Superior temporal gyrus (tissue), 1 donor: ENCODE measurements around the gene SYNE3.
A peak's percentile ranks its signal among the peaks of the same experiment; 100 is the strongest.
"Not testable (repeated sequence)": the region's sequence is repeated elsewhere in the genome, so short reads cannot be mapped to it uniquely, and the experiment has no call there.

Experiments
- DNase-seq: peaks from one replicate; pipeline ENCODE4 v3.0.0-alpha.2; 2016; ENCODE audit errors: extremely low spot score

Gene SYNE3

DNA sequence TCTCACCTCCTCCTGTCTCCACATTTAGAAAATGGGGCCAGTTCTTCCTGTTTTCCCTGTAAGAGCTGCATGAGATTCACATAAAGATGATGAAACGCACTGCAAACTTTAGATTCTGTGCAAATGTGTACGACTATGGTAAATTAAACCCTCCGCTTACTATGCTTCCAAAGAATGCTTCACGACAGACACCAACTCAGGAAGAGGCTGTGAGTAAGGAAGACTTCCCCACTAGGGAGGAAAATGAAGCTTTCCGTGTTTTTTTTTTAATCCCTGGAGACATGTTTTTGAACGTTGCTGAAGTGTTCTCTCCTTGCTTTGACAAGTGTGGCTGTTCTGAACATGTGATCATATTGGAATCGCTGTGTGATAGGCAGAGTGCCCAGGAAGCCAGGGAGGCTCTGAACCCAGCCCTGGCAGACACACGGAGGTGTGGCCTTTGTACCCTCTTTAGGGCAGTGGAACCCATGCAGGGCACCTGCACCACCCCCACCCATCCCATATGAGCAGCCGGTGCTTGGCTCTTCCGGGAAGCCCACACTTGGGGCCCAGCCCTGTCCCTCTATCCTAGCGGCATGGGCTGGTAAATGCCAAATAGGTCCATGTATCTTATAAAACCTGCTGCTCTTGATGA lies 7.5 kb upstream of the SYNE3 start:
- DNase-seq, result peak; percentile 62

DNA sequence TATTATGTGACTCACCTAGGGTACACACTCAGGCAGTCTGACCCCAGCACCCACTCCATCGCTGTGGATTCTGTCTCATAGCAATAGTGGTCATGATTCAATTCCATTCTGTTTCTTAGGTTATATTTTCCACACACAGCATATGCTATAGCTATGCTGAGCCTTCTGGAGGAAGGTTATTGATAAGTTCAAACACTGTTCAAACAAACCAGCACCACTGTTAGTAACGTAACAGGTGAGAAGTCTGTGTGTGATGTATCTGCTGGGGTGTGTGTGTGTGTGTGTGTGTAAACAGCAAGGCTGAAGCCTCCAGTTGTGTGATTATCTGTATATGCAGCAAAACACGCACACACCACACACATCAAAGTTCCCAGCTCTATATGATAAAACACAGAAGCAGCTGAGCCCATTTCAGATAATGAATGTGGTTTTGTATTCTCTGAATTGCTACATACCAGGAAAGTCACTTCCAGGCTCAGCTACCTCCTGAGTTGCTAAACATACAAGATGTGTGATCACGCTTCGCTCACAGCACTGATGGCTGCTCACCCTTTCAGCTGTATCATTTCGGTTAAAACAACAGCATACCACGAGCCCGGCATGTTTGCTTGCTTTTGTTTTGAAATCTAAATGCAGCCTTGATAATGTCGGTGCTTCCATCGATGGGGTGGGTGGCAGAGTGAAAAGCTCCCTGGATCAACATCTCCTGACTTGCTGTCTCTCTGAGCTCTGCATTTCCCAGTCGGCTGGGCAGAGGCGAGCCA lies 6.8 kb upstream of the SYNE3 start:
- no peak for DNase-seq

DNA sequence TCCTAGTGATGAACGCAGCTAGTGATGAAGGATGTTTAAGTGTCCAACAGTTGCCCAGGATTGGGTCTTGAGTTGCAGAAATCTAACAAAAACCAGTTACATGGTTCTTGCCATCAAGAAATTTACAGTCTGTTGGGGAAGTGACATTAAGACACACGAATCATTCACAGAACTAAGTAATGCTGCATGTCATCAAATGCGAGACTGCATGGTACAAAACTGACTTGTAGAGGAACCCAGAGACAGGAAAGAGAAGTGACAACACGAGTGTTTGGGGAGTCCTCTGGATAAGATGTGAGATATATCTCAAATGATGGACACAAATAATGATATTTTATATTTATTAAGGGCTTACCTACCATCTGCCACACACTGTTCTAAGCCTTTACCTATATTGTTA lies 6.1 kb upstream of the SYNE3 start:
- DNase-seq, result no peak

DNA sequence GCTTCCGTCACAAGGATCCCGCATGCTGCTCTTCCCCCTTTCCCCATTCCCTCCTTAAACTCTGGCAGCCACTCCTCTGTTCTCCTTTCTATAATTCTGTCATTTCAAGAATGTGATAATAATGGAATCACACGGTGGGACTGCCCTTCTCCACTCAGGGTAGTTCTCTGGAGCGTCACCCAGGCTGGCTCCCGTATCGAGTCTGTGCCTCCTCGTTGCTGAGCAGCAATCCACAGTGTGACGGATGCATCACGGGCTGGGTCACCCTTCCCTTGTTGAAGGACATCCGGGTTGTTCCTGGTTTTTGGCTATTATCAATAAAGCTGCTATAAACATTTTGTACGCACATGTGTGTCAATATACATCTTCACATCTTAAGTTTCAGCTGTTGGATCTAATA lies 5.7 kb upstream of the SYNE3 start:
- DNase-seq, result no peak

DNA sequence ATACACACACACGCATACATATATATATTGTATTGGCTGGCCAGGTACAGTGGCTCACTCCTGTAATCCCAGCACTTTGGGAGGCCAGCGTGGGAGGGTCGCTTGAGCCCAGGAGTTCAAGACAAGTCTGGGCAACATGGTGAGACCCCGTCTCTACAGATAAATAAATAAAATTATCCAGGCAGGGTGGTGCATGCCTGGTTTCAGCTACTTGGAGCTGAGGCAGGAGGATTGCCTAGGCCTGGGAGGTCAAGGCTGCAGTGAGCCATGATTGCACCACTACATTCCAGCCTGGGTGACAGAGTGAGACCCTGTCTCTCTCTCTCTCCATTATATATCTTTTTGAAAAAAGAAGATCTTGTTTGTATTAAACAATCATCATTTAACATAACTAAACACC lies 4.6 kb upstream of the SYNE3 start:
- no peak for DNase-seq

DNA sequence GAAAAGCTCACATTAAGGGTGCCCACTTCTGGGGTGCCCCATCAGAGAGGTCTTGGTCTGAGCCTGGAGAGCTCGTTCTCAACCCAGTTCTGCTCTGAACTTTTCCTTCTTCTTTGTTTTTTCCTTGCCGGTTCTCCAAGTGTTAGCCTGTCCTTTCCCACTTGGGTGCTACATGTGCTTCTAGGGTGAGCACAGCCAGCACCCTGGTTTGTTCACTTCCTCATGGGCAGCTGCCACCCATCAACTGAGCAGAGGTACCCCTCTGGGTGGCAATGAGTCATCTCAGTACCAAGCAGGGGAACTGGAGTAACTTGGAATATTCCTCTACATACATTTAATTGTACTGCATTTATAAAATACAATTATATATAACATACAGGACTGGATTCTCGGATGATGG lies 3.9 kb upstream of the SYNE3 start:
- DNase-seq, result no peak

DNA sequence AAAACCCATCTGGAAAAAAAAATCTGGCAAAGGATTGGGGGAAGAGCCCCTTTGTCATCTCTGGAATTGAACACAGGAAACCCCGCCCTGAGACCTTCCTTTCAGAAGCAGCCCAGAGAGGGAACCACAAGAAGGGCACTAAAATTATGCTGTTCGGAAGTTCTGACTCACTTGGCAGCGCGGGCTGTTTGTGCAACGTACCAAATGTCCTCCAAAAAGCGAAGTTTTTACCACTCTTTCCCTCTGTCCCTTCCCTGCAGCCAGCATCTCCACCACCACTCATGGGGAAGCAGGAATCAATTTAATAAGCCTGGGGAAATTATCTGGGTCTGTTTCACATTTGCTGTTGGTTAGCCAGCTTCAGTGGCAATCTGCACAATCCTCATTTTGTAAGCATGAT lies 3.2 kb upstream of the SYNE3 start:
- DNase-seq, result peak; percentile 60

DNA sequence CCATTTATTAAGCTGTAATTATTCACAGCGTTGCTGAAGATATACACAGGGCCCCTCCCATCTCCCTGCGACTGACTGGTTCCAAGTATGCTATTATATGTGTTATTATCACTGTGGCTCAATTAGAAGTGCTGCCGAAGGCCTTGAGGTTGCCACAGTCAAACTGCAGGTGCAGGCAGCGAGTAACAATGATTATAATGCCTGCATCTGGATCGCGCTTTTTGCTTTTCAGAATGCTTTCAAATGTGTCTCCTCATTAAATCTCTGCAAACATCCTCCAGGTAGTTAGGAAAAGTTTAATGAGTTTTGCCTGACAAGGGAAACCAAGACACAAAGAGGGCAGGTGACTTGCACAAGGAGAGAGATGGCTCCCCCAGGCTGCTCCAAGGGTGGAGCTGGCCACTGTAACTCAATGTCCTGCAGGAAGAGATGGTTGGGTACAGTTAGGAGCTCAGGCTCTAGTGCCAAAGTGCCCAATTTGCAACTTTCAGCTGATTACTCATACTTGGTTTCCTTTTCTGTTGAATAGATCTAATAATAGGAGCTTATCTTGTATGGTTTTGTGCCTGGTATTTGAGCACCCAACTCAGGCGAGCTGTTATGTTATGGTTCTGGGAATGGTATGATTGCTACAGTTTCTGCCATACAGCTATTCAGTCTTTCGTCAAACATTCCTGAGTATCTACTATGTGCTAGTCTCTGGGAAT lies 1.7 kb upstream of the SYNE3 start:
- DNase-seq, result no peak

DNA sequence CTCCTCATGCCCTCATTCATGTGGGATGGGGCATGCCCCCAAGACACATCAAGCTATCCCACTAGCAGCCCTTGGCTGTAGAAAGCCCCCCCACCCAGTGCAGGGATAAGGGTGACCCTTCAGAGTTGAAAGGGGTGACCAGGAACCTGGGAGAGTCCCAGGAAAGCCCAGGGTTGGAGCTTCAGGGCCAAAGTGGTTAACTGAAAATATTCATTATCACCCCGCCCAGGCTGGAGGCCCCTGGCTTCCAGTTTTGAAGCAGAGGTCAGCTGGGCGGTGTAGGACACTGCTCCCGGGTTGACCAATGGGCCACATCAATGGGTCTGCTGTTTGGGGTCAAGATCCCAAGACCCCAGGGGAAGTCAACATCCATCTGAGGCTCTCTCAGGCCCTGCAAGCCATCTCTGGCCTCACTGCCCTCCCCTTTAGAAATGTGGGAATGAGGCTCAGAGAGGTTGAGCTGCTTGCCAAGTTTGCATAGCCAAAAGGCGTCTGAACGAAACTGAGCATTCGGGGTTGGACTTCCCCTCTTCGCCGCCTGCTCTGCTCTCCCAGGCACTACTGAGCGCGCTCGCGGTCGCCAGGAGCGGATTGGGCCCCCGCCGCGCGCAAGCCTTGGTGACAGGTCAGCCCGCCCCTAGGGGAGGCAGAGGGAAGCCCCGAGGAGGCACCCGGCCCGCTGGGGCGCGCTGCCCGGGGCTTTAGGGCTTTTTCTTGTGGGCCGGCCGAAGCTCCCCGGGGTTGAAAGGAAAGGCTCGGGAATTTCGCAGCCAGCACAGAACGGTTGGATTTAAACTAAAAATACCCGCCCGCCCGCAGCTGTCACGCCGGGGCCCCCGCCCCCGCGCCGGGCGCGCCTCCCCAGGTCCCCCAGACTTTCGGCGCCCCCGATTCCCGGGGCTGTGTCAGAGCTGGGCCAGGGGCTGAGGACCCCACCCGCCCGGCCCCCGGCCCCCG lies 576 bp downstream of the SYNE3 start:
- peak; percentile 62 for DNase-seq

DNA sequence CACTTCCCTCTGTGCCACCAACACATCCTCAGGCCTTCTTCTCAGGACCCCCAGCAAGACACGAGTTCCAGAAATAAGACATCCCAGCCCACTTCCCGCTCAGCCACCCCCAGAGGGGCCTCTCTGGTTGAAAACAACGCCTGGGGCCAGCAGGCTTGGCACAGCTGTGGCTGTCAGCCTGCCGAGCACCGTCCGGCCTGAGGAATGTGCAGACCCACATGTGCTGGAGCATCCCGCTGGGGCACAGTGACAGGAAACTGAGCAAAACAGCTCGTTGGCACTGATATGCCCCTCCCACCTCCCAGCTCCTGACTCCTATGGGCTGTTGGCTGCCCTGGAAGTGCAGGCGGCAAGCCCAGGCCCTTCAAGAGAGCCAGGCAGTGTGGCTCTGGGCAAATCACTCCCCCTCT lies 1.4 kb downstream of the SYNE3 start:
- no peak for DNase-seq

DNA sequence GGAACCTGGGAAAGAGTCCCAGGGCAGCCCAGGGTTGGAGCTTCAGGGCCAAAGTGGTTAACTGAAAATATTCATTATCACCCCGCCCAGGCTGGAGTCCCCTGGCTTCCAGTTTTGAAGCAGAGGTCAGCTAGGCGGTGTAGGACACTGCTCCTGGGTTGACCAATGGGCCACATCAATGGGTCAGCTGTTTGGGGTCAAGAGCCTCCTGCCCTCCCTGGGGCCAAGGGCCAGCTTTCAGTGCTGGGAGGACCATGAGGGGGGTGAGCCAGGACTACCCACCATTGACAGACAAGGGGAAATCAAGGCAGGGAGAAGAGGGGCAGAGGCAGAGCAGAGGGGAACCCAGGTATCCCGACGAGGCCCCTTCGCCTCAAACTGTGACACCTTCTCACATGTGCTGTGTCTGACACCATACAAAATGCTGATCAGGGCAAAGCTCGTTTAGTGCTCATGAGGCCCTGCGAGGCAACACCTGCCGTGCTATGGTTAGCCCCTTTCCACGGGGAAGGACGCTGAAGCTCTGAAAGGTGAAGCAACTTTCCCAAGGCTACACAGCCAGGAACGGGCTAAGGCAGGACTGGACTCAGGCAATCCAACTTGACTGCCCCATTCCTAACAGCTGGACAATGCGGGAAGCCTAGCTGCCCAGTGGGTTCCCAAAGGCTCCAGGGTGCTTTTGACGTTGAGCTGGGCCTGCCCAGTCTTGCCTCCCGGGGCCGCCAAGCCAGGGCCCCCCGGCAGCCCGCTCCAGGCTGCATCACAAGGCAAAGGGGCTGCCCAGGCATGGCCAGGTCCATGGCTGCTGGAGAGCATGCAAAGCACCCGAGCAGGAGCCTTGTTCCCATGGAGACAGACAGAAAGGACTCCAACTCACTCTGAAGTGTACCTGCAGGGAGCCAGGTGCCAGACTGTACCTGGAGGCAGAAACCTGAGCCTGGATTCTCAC lies 2.0 kb downstream of the SYNE3 start:
- DNase-seq, result no peak

DNA sequence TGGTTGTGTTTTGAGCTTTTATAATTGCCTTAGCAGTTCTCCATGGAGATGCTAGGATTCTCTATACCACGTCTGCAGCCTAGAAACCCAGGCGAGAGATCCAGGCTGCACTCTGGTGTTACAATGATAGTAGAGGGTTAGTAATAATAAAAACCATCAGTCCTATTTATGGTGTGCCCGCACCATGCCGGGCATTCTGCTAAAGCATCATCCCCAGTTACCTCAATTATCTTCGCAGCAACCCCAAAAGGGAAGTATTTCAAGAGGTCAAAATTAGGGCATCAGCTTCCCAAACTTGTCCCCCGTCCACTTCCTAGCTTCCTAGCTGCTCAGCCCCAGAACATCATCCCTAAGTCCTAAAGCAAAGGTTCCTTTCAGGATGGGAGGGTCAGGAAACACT lies 3.2 kb downstream of the SYNE3 start:
- DNase-seq, result no peak

DNA sequence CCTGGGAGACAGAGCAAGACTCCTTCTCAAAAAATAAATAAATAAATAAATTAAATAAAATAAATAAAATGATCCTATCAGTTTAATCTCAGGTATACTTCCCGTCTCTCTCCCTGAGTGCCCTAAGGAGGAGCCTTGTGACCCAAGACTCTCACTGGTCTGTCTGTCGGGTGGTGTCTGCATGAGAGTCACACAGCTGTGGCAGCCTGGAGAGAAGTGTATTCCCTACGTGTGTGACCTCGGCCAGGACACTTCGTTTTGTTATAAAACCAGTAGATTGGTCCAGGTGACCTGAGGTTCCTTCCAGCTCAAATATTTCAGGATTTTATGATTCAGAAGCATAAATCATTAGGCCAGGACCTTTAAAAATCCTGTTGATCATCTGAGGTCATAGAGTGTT lies 4.8 kb downstream of the SYNE3 start:
- DNase-seq, result no peak

DNA sequence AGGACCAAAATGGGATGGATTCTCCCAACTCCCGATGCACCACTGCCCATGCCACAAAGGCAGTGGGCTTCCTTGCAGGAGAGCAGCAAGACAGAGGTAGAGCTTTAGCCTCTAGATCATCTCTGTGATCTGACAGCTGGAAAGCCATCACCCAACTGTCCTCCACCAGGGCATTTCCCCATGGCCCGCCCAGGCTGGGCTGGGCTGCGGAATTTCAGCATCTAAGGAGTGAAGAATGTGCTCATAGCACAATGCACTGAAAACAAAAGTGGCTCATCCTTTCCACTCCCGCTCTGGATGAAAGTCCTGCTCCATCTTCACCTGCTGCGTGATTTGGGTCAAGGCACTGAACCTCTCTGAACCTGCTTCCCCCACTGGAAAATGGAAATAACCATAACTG lies 5.6 kb downstream of the SYNE3 start:
- DNase-seq, result no peak

DNA sequence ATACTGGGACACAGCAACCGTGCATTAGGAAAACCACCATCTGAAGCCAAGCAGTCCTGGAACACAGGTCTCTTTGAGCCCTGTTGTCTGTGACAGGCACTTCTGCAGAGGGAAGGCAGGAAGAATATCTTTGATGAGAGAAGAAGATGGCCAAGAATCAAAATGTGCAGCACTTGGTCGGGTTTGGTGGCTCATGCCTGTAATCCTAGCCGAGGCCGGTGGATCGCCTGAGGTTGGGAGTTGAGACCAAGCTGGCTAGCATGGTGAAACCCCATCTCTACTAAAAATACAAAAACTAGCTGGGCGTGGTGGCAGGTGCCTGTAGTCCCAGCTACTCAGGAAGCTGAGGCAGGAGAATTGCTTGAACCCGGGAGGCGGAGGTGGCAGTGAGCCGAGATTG lies 6.1 kb downstream of the SYNE3 start:
- DNase-seq, result not testable (repeated sequence)

DNA sequence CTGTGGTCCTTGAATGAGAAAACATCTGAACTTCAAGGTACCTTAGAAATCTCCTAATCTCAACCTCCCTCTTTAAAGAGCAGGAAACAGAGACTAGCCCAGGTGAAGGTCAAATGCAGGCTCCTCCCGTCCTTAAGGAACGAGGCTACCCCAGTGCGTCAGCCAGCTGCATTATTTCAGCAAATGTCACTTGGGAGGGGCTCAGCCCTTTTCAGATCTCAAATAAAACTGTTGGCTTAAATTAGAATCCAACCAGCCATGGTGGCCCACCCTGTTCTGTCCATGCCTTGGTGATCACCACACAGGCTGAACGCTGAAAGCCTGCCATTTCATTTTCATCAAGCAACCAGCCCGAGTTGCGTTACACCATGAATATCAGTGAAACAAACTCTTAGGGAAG lies 7.0 kb downstream of the SYNE3 start:
- DNase-seq, result no peak

DNA sequence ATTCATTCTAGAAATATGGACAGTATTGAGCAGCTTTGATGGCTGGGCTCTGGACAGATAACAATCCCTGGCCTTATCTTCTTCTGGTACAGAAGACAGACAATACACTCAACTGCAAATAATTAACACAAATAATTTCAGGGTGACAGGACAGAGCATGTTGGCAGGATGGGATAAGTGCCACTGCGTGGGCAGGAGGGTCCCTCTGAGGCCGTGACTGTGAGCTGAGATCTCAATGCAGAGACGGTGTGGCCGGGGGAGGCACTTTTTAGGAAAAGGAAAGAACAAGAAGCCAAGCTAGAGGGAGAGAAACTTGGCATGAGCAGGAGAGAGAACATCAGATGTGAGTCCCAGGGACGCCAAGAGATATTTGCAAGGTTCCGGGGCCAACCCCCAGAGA lies 8.1 kb downstream of the SYNE3 start:
- DNase-seq, result no peak

DNA sequence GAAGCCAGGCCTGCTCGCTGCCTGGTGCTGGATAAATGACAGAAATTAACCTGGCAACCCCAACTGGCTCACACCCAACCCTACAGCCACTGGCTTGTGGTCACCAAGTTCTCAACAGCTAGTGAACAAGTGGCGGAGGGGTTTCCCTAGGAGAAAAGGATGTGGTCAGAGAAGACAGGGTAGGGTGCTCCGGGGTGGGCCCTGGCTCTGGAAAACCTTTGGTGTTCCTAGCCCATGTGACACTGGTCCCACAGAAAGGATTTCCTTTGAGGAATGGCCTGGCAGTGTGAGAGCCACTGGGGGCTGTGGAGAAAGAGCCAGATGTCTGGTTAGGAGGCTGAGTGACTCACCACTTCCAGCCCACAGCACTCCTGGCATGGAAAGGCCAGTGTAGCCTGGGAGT lies 8.7 kb downstream of the SYNE3 start:
- DNase-seq, result no peak

DNA sequence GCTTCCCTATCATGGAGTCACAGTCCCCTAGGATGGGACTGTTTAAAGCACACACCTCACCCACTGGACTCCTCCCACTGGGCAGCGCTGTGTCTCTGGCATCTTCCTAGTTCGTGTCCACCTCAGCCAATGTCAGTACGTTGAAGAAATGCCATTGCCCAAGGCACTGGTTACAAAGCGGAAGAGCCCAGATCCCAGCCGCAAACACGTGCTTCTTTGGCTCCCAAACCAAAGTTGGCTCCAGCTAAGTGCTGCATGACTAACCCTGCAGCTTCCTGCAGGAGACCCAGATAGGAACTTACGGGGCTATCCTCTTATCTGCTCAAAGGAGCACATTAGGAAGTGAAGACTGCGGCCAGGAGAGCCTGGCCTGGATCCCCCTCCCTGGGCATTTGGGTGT lies 9.3 kb downstream of the SYNE3 start:
- DNase-seq, result peak; percentile 57

DNA sequence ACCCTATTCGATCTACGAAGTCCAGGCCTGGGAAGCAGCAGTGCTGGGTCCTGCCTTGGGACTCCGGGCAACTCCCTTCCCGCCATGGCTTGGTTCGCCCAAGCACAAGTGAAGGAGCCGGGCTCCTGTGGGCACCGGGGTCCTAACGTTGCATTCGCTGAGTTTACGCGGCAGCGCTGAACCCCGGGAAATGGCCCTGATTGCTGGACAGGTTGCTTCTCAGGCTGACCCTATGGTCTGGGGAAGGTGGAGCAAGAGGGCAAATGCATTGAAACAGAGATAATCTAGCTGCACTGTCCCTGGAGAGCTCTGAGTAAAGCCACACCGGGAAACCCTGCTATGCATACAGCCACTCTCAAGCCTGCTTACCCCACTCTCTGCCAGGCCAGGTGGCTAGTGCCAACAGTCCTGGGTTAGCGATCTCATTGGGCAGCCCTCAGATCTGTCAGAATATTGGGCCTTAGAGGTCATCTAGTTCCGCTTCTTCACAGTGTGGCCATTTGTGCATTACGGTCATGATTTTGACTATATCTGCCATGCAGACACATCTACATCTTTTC lies 11.3 kb downstream of the SYNE3 start:
- DNase-seq, result no peak
